NB4 (cell line): ENCODE measurements around the gene TRAK1.

Experiments
- MYC ChIP-seq: IDR thresholded peaks from 2 replicates; pipeline ENCODE4 v1.6.1; 2011; ENCODE audit warnings: low read depth, low read length
- POLR2A ChIP-seq: IDR thresholded peaks from 2 replicates; pipeline ENCODE4 v1.6.1; 2011; ENCODE audit warnings: mild to moderate bottlenecking; ENCODE audit not compliant: insufficient read length; ENCODE audit errors: extremely low read depth
- TF ChIP-seq, protein P1 (sequence below): IDR thresholded peaks from one replicate; pipeline ENCODE4 v1.5.1; 2012; ENCODE audit warnings: low read depth, low read length

DNA sequence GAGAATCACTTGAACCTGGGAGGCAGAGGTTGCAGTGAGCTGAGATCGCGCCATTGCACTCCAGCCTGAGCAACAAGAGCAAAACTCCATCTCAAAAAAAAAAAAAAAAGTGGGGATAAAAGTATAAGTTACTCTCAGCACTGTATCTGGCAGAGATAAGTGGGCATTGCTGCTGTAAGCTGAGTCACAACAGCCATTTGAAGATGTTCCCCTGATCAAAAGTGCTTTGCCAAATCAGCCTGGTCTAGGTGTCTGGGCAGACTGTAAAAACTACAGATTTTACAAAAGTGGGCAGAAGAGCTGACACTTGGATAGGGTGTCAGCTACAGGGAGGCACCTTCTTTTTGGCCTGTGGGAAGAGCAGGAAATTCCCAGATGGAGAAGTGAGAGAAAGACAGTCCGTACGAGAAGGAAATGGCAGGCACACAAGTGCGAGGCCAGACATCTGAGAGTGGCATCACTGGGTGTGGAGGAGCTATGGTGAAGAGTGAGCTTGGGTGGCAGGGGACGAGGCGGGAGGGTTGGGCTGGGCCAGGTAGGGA is 78.5 kb downstream of the TRAK1 start:
- TF ChIP-seq, protein P1, sequence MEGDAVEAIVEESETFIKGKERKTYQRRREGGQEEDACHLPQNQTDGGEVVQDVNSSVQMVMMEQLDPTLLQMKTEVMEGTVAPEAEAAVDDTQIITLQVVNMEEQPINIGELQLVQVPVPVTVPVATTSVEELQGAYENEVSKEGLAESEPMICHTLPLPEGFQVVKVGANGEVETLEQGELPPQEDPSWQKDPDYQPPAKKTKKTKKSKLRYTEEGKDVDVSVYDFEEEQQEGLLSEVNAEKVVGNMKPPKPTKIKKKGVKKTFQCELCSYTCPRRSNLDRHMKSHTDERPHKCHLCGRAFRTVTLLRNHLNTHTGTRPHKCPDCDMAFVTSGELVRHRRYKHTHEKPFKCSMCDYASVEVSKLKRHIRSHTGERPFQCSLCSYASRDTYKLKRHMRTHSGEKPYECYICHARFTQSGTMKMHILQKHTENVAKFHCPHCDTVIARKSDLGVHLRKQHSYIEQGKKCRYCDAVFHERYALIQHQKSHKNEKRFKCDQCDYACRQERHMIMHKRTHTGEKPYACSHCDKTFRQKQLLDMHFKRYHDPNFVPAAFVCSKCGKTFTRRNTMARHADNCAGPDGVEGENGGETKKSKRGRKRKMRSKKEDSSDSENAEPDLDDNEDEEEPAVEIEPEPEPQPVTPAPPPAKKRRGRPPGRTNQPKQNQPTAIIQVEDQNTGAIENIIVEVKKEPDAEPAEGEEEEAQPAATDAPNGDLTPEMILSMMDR: no peak
- no peak for TF ChIP-seq POLR2A
- TF ChIP-seq MYC: no peak
